ENCODE measurements around the gene ACTN1. TPM values are rescaled to one million over a fixed set of nuclear protein-coding genes. Genes with fewer than 3 reads are reported as not detected.

ACTN1 gene
- total RNA-seq, 3 donors from 2014 or later: 93.7 to 607 (median 128) TPM

GRCh38 chr14:69006346-69006745 is 27.2 kb upstream of the ACTN1 start:
- H3K4me1 ChIP-seq (ENCODE audit: low read depth): peaks cover 6% of the 10 kb centered on the region
- DNase-seq (no peak), ATAC-seq (no peak)
- TF ChIP-seq CTCF (IDR thresholded peaks at IDR 0.05): no peak
- no peak overlapping the region for H3K4me3 ChIP-seq
- H3K36me3 ChIP-seq (ENCODE audit: low read depth): no peaks in the 10 kb centered on the region
- no peaks in the 10 kb centered on the region for H3K9me3 ChIP-seq
- intact Hi-C loops (cut with DNase I, micrococcal nuclease): no loop called here

- intact Hi-C loops (cut with DNase I, micrococcal nuclease): no loop called here
- ATAC-seq: peak; percentile 80
Observed at GRCh38 chr14:69005432-69006148, 26.5 kb upstream of the ACTN1 start.

GRCh38 chr14:69004731-69005431 is 25.8 kb upstream of the ACTN1 start:
- DNase-seq (no peak), ATAC-seq (no peak)
- TF ChIP-seq CTCF (IDR thresholded peaks at IDR 0.05): no peak
- Histone ChIP-seq H3K9me3 (no peaks in the 10 kb centered on the region), H3K4me1 (ENCODE audit: low read depth) (no peaks in the 10 kb centered on the region), H3K4me3 (no peak overlapping the region), H3K36me3 (ENCODE audit: low read depth) (no peaks in the 10 kb centered on the region)
- intact Hi-C loops (cut with DNase I, micrococcal nuclease): no loop called here

More at GRCh38 chr14:69005432-69006148, 26.5 kb upstream of the ACTN1 start:
- Histone ChIP-seq H3K4me3 (no peak overlapping the region), H3K9me3 (no peaks in the 10 kb centered on the region), H3K36me3 (ENCODE audit: low read depth) (no peaks in the 10 kb centered on the region), H3K4me1 (ENCODE audit: low read depth) (peaks cover 4% of the 10 kb centered on the region)
- peak in 2 of 3 donors; percentile 32 to 54 for DNase-seq
- no peak for TF ChIP-seq CTCF (IDR thresholded peaks at IDR 0.05)

GRCh38 chr14:69003626-69004025 is 24.5 kb upstream of the ACTN1 start:
- no peak for TF ChIP-seq CTCF (IDR thresholded peaks at IDR 0.05)
- DNase-seq (no peak), ATAC-seq (no peak)
- H3K36me3 ChIP-seq (ENCODE audit: low read depth): no peaks in the 10 kb centered on the region
- intact Hi-C loops (cut with DNase I, micrococcal nuclease): no loop called here
- H3K4me1 ChIP-seq (ENCODE audit: low read depth): no peaks in the 10 kb centered on the region
- H3K4me3 ChIP-seq: no peak overlapping the region
- H3K9me3 ChIP-seq: no peaks in the 10 kb centered on the region

GRCh38 chr14:69002069-69002468 is 23.0 kb upstream of the ACTN1 start:
- ATAC-seq: peak; percentile 83
- H3K36me3 ChIP-seq (ENCODE audit: low read depth): no peaks in the 10 kb centered on the region
- H3K4me3 ChIP-seq: no peak overlapping the region
- H3K9me3 ChIP-seq: no peaks in the 10 kb centered on the region
- no peak for TF ChIP-seq CTCF (IDR thresholded peaks at IDR 0.05)
- intact Hi-C loops (cut with DNase I, micrococcal nuclease): no loop called here
- DNase-seq: peak in 1 of 3 donors; percentile 56
- H3K4me1 ChIP-seq (ENCODE audit: low read depth): no peaks in the 10 kb centered on the region

Measured in mucosa of descending colon (tissue), 3 donors.